Measurements from ENCODE around the gene DYNC2H1.
"Not testable (repeated sequence)": the region's sequence is repeated elsewhere in the genome, so short reads cannot be mapped to it uniquely, and the experiment has no call there.

Gene DYNC2H1

DNA sequence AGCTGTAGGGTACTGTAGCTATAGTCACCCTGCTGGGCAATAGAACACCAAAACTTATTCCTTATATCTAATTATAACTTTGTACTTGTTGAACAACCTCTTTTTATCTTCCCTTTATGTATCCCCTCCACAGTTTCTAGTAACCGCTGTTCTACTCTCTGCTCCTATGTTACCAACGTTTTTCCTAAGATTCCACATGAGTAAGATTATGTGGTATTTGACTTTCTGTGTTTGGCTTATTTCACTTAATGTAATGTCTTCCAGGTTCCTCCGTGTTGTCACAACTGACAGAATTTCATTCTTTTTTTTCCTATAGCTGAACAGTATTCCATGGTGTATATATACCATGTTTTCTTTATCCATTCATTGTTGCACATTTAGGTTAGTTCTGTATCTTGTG, 258.4 kb downstream of the DYNC2H1 start:
- no peak overlapping the region for H2AFZ ChIP-seq (ENCODE audit: low read depth, low read length)
- H3K4me2 ChIP-seq (ENCODE audit: insufficient read depth, low read length), result no peak overlapping the region

GRCh38 chr11:103368145-103368544, 258.9 kb downstream of the DYNC2H1 start:
- Histone ChIP-seq H3K4me3 (ENCODE audit: low read depth in 1 of 2, low read length in 2 of 2) (no peak overlapping the region), H3K4me2 (ENCODE audit: insufficient read depth, low read length) (no peak overlapping the region), H3K9me3 (ENCODE audit: insufficient read depth, low read length, severe bottlenecking) (no peaks in the 10 kb centered on the region), H2AFZ (ENCODE audit: low read depth, low read length) (no peak overlapping the region), H3K36me3 (ENCODE audit: insufficient read depth, low read length) (no peaks in the 10 kb centered on the region), H3K79me2 (ENCODE audit: insufficient read depth, low read length) (no peaks in the 10 kb centered on the region), H3K27me3 (ENCODE audit: insufficient read depth, low read length, poor library complexity) (no peaks in the 10 kb centered on the region), H3K9ac (ENCODE audit: low read depth, low read length) (no peak overlapping the region), H4K20me1 (ENCODE audit: insufficient read depth, low read length) (no peaks in the 10 kb centered on the region), H3K4me1 (ENCODE audit: insufficient read depth, low read length) (no peaks in the 10 kb centered on the region), H3K27ac (ENCODE audit: low read length) (no peak overlapping the region)
- TF ChIP-seq CTCF (IDR thresholded peaks at IDR 0.05; ENCODE audit: borderline replicate concordance, extremely low read depth, low read length, poor library complexity, severe bottlenecking) (no peak), EZH2 (IDR thresholded peaks at IDR 0.05; ENCODE audit: borderline replicate concordance, low read depth, low read length, severe bottlenecking) (no peak)
- DNase-seq (no peak), ATAC-seq (ENCODE audit: insufficient read depth, low read depth) (no peak)

More for the DNA sequence above, 258.4 kb downstream of the DYNC2H1 start:
- TF ChIP-seq CTCF (IDR thresholded peaks at IDR 0.05; ENCODE audit: borderline replicate concordance, extremely low read depth, low read length, poor library complexity, severe bottlenecking) (no peak), EZH2 (IDR thresholded peaks at IDR 0.05; ENCODE audit: borderline replicate concordance, low read depth, low read length, severe bottlenecking) (no peak)
- Histone ChIP-seq H3K79me2 (ENCODE audit: insufficient read depth, low read length) (no peaks in the 10 kb centered on the region), H3K27ac (ENCODE audit: low read length) (no peak overlapping the region), H3K9me3 (ENCODE audit: insufficient read depth, low read length, severe bottlenecking) (no peaks in the 10 kb centered on the region), H3K9ac (ENCODE audit: low read depth, low read length) (no peak overlapping the region), H3K27me3 (ENCODE audit: insufficient read depth, low read length, poor library complexity) (no peaks in the 10 kb centered on the region), H3K4me1 (ENCODE audit: insufficient read depth, low read length) (no peaks in the 10 kb centered on the region), H4K20me1 (ENCODE audit: insufficient read depth, low read length) (no peaks in the 10 kb centered on the region), H3K4me3 (ENCODE audit: low read depth in 1 of 2, low read length in 2 of 2) (no peak overlapping the region), H3K36me3 (ENCODE audit: insufficient read depth, low read length) (no peaks in the 10 kb centered on the region)
- DNase-seq (no peak), ATAC-seq (ENCODE audit: insufficient read depth, low read depth) (no peak)

GRCh38 chr11:103370076-103370475, 260.9 kb downstream of the DYNC2H1 start:
- Histone ChIP-seq H3K4me2 (ENCODE audit: insufficient read depth, low read length) (no peak overlapping the region), H4K20me1 (ENCODE audit: insufficient read depth, low read length) (no peaks in the 10 kb centered on the region), H3K4me1 (ENCODE audit: insufficient read depth, low read length) (no peaks in the 10 kb centered on the region), H3K4me3 (ENCODE audit: low read depth in 1 of 2, low read length in 2 of 2) (no peak overlapping the region), H3K79me2 (ENCODE audit: insufficient read depth, low read length) (no peaks in the 10 kb centered on the region), H3K27me3 (ENCODE audit: insufficient read depth, low read length, poor library complexity) (no peaks in the 10 kb centered on the region), H2AFZ (ENCODE audit: low read depth, low read length) (no peak overlapping the region), H3K9me3 (ENCODE audit: insufficient read depth, low read length, severe bottlenecking) (peaks cover 4% of the 10 kb centered on the region), H3K36me3 (ENCODE audit: insufficient read depth, low read length) (no peaks in the 10 kb centered on the region), H3K9ac (ENCODE audit: low read depth, low read length) (no peak overlapping the region), H3K27ac (ENCODE audit: low read length) (no peak overlapping the region)
- ATAC-seq (ENCODE audit: insufficient read depth, low read depth), result no peak
- TF ChIP-seq EZH2 (IDR thresholded peaks at IDR 0.05; ENCODE audit: borderline replicate concordance, low read depth, low read length, severe bottlenecking) (no peak), CTCF (IDR thresholded peaks at IDR 0.05; ENCODE audit: borderline replicate concordance, extremely low read depth, low read length, poor library complexity, severe bottlenecking) (no peak)
- DNase-seq, result no peak

DNA sequence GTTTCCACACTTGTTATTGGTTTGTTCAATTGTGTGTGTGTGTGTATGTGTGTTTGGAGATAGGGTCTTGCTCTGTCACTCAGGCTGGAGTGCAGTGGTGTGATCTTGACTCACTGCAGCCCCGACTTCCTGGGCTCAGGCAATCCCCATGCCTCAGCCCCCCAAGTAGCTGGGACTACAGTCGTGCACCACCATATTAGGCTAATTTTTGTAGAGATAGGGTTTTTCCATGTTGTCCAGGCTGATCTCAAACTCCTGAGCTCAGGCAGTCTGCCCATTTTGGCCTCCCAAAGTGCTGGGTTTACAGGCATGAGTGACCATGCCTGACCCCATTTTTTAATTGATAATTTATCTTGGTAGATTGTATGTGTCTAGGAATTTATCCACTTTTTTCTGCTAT, 263.7 kb downstream of the DYNC2H1 start:
- TF ChIP-seq EZH2 (IDR thresholded peaks at IDR 0.05; ENCODE audit: borderline replicate concordance, low read depth, low read length, severe bottlenecking), result no peak
- no peak for TF ChIP-seq CTCF (IDR thresholded peaks at IDR 0.05; ENCODE audit: borderline replicate concordance, extremely low read depth, low read length, poor library complexity, severe bottlenecking)
- Histone ChIP-seq H3K79me2 (ENCODE audit: insufficient read depth, low read length) (no peaks in the 10 kb centered on the region), H3K9ac (ENCODE audit: low read depth, low read length) (no peak overlapping the region), H3K4me2 (ENCODE audit: insufficient read depth, low read length) (no peak overlapping the region), H3K4me3 (ENCODE audit: low read depth in 1 of 2, low read length in 2 of 2) (no peak overlapping the region), H3K27me3 (ENCODE audit: insufficient read depth, low read length, poor library complexity) (no peaks in the 10 kb centered on the region), H2AFZ (ENCODE audit: low read depth, low read length) (no peak overlapping the region), H3K9me3 (ENCODE audit: insufficient read depth, low read length, severe bottlenecking) (peaks cover 4% of the 10 kb centered on the region), H3K36me3 (ENCODE audit: insufficient read depth, low read length) (no peaks in the 10 kb centered on the region), H3K4me1 (ENCODE audit: insufficient read depth, low read length) (no peaks in the 10 kb centered on the region), H4K20me1 (ENCODE audit: insufficient read depth, low read length) (no peaks in the 10 kb centered on the region), H3K27ac (ENCODE audit: low read length) (no peak overlapping the region)
- no peak for DNase-seq
- ATAC-seq (ENCODE audit: insufficient read depth, low read depth), result no peak

- H3K4me2 ChIP-seq (ENCODE audit: insufficient read depth, low read length); DNase-seq; H2AFZ ChIP-seq (ENCODE audit: low read depth, low read length); ATAC-seq (ENCODE audit: insufficient read depth, low read depth); H3K36me3 ChIP-seq (ENCODE audit: insufficient read depth, low read length); H3K4me1 ChIP-seq (ENCODE audit: insufficient read depth, low read length); H3K27ac ChIP-seq (ENCODE audit: low read length); H3K9me3 ChIP-seq (ENCODE audit: insufficient read depth, low read length, severe bottlenecking); H4K20me1 ChIP-seq (ENCODE audit: insufficient read depth, low read length); H3K9ac ChIP-seq (ENCODE audit: low read depth, low read length); H3K4me3 ChIP-seq (ENCODE audit: low read depth in 1 of 2, low read length in 2 of 2); H3K27me3 ChIP-seq (ENCODE audit: insufficient read depth, low read length, poor library complexity); H3K79me2 ChIP-seq (ENCODE audit: insufficient read depth, low read length): not testable (repeated sequence)
Measured at GRCh38 chr11:103374227-103374626, 265.0 kb downstream of the DYNC2H1 start.
